ENCODE measurements around the gene FEM1B. TPM values are rescaled to one million over a fixed set of nuclear protein-coding genes. Genes with fewer than 3 reads are reported as not detected.

The FEM1B gene
- total and polyA plus RNA-seq, 2 donors (not counting 3 experiments of a cell fraction or from before 2014, with no cell fraction given): 11.1 to 33.2 TPM

- Histone ChIP-seq H3K4me1 (ENCODE audit: control insufficient read depth, extremely low read depth, insufficient read depth, low read length) (no peaks in the 10 kb centered on the region), H3K4me3 (replicated peaks in 1 of 3; ENCODE audit: insufficient read depth in 1 of 3, low read depth in 1 of 3, low read length in 3 of 3) (no peak overlapping the region), H3K36me3 (ENCODE audit: control insufficient read depth in 2 of 2, extremely low read depth in 1 of 2, insufficient read depth in 2 of 2, low read length in 2 of 2) (no peaks in the 10 kb centered on the region), H3K27ac (ENCODE audit: insufficient read depth, low read depth, low read length) (no peak overlapping the region), H3K79me2 (ENCODE audit: control insufficient read depth, insufficient read depth, low read length) (no peaks in the 10 kb centered on the region), H2AFZ (ENCODE audit: low read depth, low read length) (no peak overlapping the region), H3K9ac (replicated peaks; ENCODE audit: extremely low read depth, insufficient read depth, low read length) (no peak overlapping the region), H3K4me2 (ENCODE audit: insufficient read depth, low read length) (no peak overlapping the region), H3K9me1 (replicated peaks; ENCODE audit: control insufficient read depth, extremely low read depth, insufficient read depth, low read length) (no peaks in the 10 kb centered on the region), H3K9me3 (replicated peaks; ENCODE audit: control insufficient read depth, insufficient read depth, low read length) (no peaks in the 10 kb centered on the region), H3K27me3 (ENCODE audit: control insufficient read depth in 2 of 2, insufficient read depth in 2 of 2, low read length in 2 of 2) (peaks cover 0 to 10% of the 10 kb centered on the region in 2 experiments), H4K20me1 (replicated peaks; ENCODE audit: control insufficient read depth, extremely low read depth, insufficient read depth, low read length) (no peaks in the 10 kb centered on the region)
- ChIA-PET CTCF (interaction anchor here (1.5 kb wide), 1 partner anchor 22 kb away, joined by 3 read pairs; no protein-coding TSS in a partner anchor), POLR2A (no interaction called here)
- no peak for TF ChIP-seq MAX (IDR thresholded peaks at IDR 0.05; ENCODE audit: insufficient read depth, insufficient read length)
- TF ChIP-seq POLR2A (IDR thresholded peaks at IDR 0.05; ENCODE audit: low read depth, low read length): no peak
- TF ChIP-seq CTCF (IDR thresholded peaks at IDR 0.05; ENCODE audit: extremely low read depth in 1 of 2, insufficient read depth in 1 of 2, low read depth in 1 of 2, low read length in 2 of 2): no peak
- no peak for TF ChIP-seq EZH2 (IDR thresholded peaks at IDR 0.05; ENCODE audit: borderline replicate concordance, low read depth, low read length, severe bottlenecking)
- TF ChIP-seq GATA2 (IDR thresholded peaks at IDR 0.05; ENCODE audit: insufficient read depth, insufficient read length, low read depth, low read length): no peak
- TF ChIP-seq POLR2AphosphoS5 (IDR thresholded peaks at IDR 0.05; ENCODE audit: insufficient read depth, low read depth, low read length): no peak
- no peak for TF ChIP-seq MYC (IDR thresholded peaks at IDR 0.05; ENCODE audit: low read depth, low read length)
- no peak for TF ChIP-seq JUN (IDR thresholded peaks at IDR 0.05; ENCODE audit: borderline replicate concordance, insufficient read depth, insufficient read length, low read depth)
- no peak for TF ChIP-seq FOS (IDR thresholded peaks at IDR 0.05; ENCODE audit: borderline replicate concordance, insufficient read depth, low read length)
- intact Hi-C loops (cut with micrococcal nuclease) (no loop called here), dilution Hi-C loops (cut with MboI; ENCODE audit: extremely low pct_ligation_motif_present, low sequenced_read_pairs) (no loop called here)
- FAIRE-seq (no peak), DNase-seq (ENCODE audit: low read depth, low spot score) (no peak)
- BruUV-seq (replicated peaks): no TSS peak
Measured at GRCh38 chr15:68328443-68328842, 50.9 kb downstream of the FEM1B start.
